Measurements from ENCODE around the gene LMO1. TPM values are rescaled to one million over a fixed set of nuclear protein-coding genes. Genes with fewer than 3 reads are reported as not detected.
A peak's percentile ranks its signal among the peaks of the same experiment; 100 is the strongest.

LMO1 gene
- total and polyA plus RNA-seq, 2 experiments from 2014 or later, result 0.33 TPM; not detected in 1

- no peaks in the 10 kb centered on the region for H3K79me2 ChIP-seq
- no peak overlapping the region for H3K27ac ChIP-seq
- no peaks in the 10 kb centered on the region for H3K4me1 ChIP-seq (ENCODE audit: insufficient read depth)
- H3K4me2 ChIP-seq, result no peak overlapping the region
- DNase-seq (ENCODE audit: low spot score), result no peak
- no peaks in the 10 kb centered on the region for H3K9me2 ChIP-seq (replicated peaks; ENCODE audit: insufficient read depth)
- H2AFZ ChIP-seq, result no peak overlapping the region
- TF ChIP-seq EZH2 (IDR thresholded peaks at IDR 0.05; ENCODE audit: borderline replicate concordance), result no peak
- no peak for TF ChIP-seq EZH2phosphoT487 (IDR thresholded peaks at IDR 0.05; ENCODE audit: low read depth, severe bottlenecking, unreplicated experiment)
- peak; percentile 16 for TF ChIP-seq CTCF (IDR thresholded peaks at IDR 0.05; ENCODE audit: poor library complexity)
- no peaks in the 10 kb centered on the region for H3K27me3 ChIP-seq
- 81% methylated on average over 4 of the region's 4 CpGs for WGBS (ENCODE audit: low lambda C conversion rate, missing lambda C conversion rate)
- no peaks in the 10 kb centered on the region for H4K20me1 ChIP-seq (ENCODE audit: insufficient read depth, poor library complexity, severe bottlenecking)
- no peaks in the 10 kb centered on the region for H3K9me3 ChIP-seq (ENCODE audit: low read depth)
- H3K4me3 ChIP-seq, result no peak overlapping the region
- H3K36me3 ChIP-seq (replicated peaks; ENCODE audit: insufficient read depth, low read depth), result no peaks in the 10 kb centered on the region
Measured at GRCh38 chr11:8209208-8209807, 54.4 kb downstream of the LMO1 start.

GRCh38 chr11:8207080-8208000 lies 56.3 kb downstream of the LMO1 start:
- no peaks in the 10 kb centered on the region for H3K36me3 ChIP-seq (replicated peaks; ENCODE audit: insufficient read depth, low read depth)
- H3K79me2 ChIP-seq, result no peaks in the 10 kb centered on the region
- H3K9me2 ChIP-seq (replicated peaks; ENCODE audit: insufficient read depth), result no peaks in the 10 kb centered on the region
- no peak for TF ChIP-seq EZH2 (IDR thresholded peaks at IDR 0.05; ENCODE audit: borderline replicate concordance)
- TF ChIP-seq EZH2phosphoT487 (IDR thresholded peaks at IDR 0.05; ENCODE audit: low read depth, severe bottlenecking, unreplicated experiment), result no peak
- no peak for TF ChIP-seq CTCF (IDR thresholded peaks at IDR 0.05; ENCODE audit: poor library complexity)
- H3K4me2 ChIP-seq, result no peak overlapping the region
- H4K20me1 ChIP-seq (ENCODE audit: insufficient read depth, poor library complexity, severe bottlenecking), result no peaks in the 10 kb centered on the region
- no peak overlapping the region for H3K4me3 ChIP-seq
- H3K27me3 ChIP-seq, result no peaks in the 10 kb centered on the region
- WGBS (ENCODE audit: low lambda C conversion rate, missing lambda C conversion rate), result 61% methylated on average over 20 of the region's 20 CpGs
- DNase-seq (ENCODE audit: low spot score), result no peak
- no peaks in the 10 kb centered on the region for H3K4me1 ChIP-seq (ENCODE audit: insufficient read depth)
- no peaks in the 10 kb centered on the region for H3K9me3 ChIP-seq (ENCODE audit: low read depth)
- no peak overlapping the region for H2AFZ ChIP-seq
- H3K27ac ChIP-seq, result no peak overlapping the region

- no peak overlapping the region for H3K27ac ChIP-seq
- 79% methylated on average over 30 of the region's 31 CpGs for WGBS (ENCODE audit: low lambda C conversion rate, missing lambda C conversion rate)
- no peaks in the 10 kb centered on the region for H3K27me3 ChIP-seq
- H2AFZ ChIP-seq, result no peak overlapping the region
- TF ChIP-seq EZH2phosphoT487 (IDR thresholded peaks at IDR 0.05; ENCODE audit: low read depth, severe bottlenecking, unreplicated experiment) (no peak), CTCF (IDR thresholded peaks at IDR 0.05; ENCODE audit: poor library complexity) (no peak), EZH2 (IDR thresholded peaks at IDR 0.05; ENCODE audit: borderline replicate concordance) (no peak)
- no peaks in the 10 kb centered on the region for H3K4me1 ChIP-seq (ENCODE audit: insufficient read depth)
- H3K79me2 ChIP-seq, result no peaks in the 10 kb centered on the region
- no peaks in the 10 kb centered on the region for H3K9me3 ChIP-seq (ENCODE audit: low read depth)
- no peaks in the 10 kb centered on the region for H4K20me1 ChIP-seq (ENCODE audit: insufficient read depth, poor library complexity, severe bottlenecking)
- H3K9me2 ChIP-seq (replicated peaks; ENCODE audit: insufficient read depth), result no peaks in the 10 kb centered on the region
- DNase-seq (ENCODE audit: low spot score), result no peak
- H3K36me3 ChIP-seq (replicated peaks; ENCODE audit: insufficient read depth, low read depth), result no peaks in the 10 kb centered on the region
- H3K4me3 ChIP-seq, result no peak overlapping the region
- no peak overlapping the region for H3K4me2 ChIP-seq
Measured at GRCh38 chr11:8206251-8207079, 57.2 kb downstream of the LMO1 start.
